Esophagus squamous epithelium (tissue), 4 donors: ENCODE measurements around the gene TLR4.

Experiments used
- CTCF ChIP-seq, 6 experiments: fragments of 450-650 bp in 4 of 6; fragments of 200-600 bp in 2 of 6; sonication (generic) in 2 of 6; IDR thresholded peaks; one replicate each; pipeline ENCODE4 v1.5.1; 2016 to 2019; ENCODE audit warnings: antibody characterized with exemption in 6 of 6, mild to moderate bottlenecking in 4 of 6, moderate library complexity in 4 of 6
- POLR2A ChIP-seq, 4 donors: fragments of 450-650 bp; IDR thresholded peaks; one replicate each; pipeline ENCODE4 v1.6.1; 2017; ENCODE audit warnings: antibody characterized with exemption in 4 of 4, mild to moderate bottlenecking in 4 of 4, moderate library complexity in 3 of 4

DNA sequence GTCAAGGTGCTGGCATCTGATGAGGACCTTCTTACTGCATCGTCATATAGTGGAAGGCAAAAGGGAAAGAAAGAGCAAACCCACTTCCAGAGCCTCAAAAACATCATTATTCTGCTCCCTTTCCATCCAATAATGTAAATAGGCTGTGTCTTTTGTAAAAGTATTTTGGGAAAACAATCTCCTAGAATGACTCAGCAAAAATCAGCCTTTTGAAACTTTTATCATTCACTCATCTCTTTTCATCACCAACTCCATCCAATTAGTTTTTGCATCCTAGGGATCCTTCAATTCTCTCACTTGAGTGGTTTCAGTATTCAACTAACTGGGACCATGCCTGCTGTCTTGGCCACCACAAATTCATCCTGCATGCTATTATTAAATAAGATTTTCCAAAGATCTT, 39.8 kb upstream of the TLR4 start:
- TF ChIP-seq CTCF (IDR thresholded peaks at IDR 0.05): no peak
- no peak for TF ChIP-seq POLR2A (IDR thresholded peaks at IDR 0.05)
